ENCODE results near the gene CTNND1. TPM values are rescaled to one million over a fixed set of nuclear protein-coding genes. Genes with fewer than 3 reads are reported as not detected.

CTNND1 gene
- total RNA-seq, 3 donors from 2014 or later: 311 to 545 (median 448) TPM

GRCh38 chr11:57763568-57763967, 2.0 kb downstream of the CTNND1 start:
- peak in 1 of 3 donors; percentile 48 for DNase-seq
- intact Hi-C loops (cut with DNase I, micrococcal nuclease): loop anchor here in 1 of 2 donors (5.0 kb wide), 1 partner anchor 34 kb away; no protein-coding TSS in a partner anchor
- Histone ChIP-seq H3K4me1 (ENCODE audit: low read depth) (peaks cover 15% of the 10 kb centered on the region), H3K36me3 (ENCODE audit: low read depth) (no peaks in the 10 kb centered on the region), H3K4me3 (peak overlapping the region; percentile 31), H3K9me3 (no peaks in the 10 kb centered on the region)
- TF ChIP-seq CTCF (IDR thresholded peaks at IDR 0.05): no peak
- ATAC-seq: peak; percentile 58

- no peak for TF ChIP-seq CTCF (IDR thresholded peaks at IDR 0.05)
- intact Hi-C loops (cut with DNase I, micrococcal nuclease): loop anchor here in 1 of 2 donors (5.0 kb wide), 1 partner anchor 33 kb away; no protein-coding TSS in a partner anchor
- no peaks in the 10 kb centered on the region for H3K9me3 ChIP-seq
- ATAC-seq (no peak), DNase-seq (no peak)
- no peak overlapping the region for H3K4me3 ChIP-seq
- H3K4me1 ChIP-seq (ENCODE audit: low read depth): peaks cover 17% of the 10 kb centered on the region
- no peaks in the 10 kb centered on the region for H3K36me3 ChIP-seq (ENCODE audit: low read depth)
These were observed 2.4 kb downstream of the CTNND1 start for GRCh38 chr11:57764021-57764420.

- no peak for TF ChIP-seq CTCF (IDR thresholded peaks at IDR 0.05)
- Histone ChIP-seq H3K4me1 (ENCODE audit: low read depth) (peaks cover 17% of the 10 kb centered on the region), H3K9me3 (no peaks in the 10 kb centered on the region), H3K4me3 (no peak overlapping the region), H3K36me3 (ENCODE audit: low read depth) (no peaks in the 10 kb centered on the region)
- ATAC-seq (peak; percentile 8), DNase-seq (no peak)
- intact Hi-C loops (cut with DNase I, micrococcal nuclease): loop anchor here in 1 of 2 donors (5.0 kb wide), 1 partner anchor 33 kb away; no protein-coding TSS in a partner anchor
These were observed 3.0 kb downstream of the CTNND1 start for GRCh38 chr11:57764566-57764965.

- intact Hi-C loops (cut with DNase I, micrococcal nuclease): loop anchor here in 1 of 2 donors (5.0 kb wide), 1 partner anchor 32 kb away; no protein-coding TSS in a partner anchor
- TF ChIP-seq CTCF (IDR thresholded peaks at IDR 0.05): no peak
- peaks cover 17% of the 10 kb centered on the region for H3K4me1 ChIP-seq (ENCODE audit: low read depth)
- ATAC-seq (no peak), DNase-seq (no peak)
- H3K36me3 ChIP-seq (ENCODE audit: low read depth): no peaks in the 10 kb centered on the region
- H3K4me3 ChIP-seq: no peak overlapping the region
- H3K9me3 ChIP-seq: no peaks in the 10 kb centered on the region
These were observed 3.4 kb downstream of the CTNND1 start for GRCh38 chr11:57764972-57765371.

GRCh38 chr11:57770793-57771192, 9.2 kb downstream of the CTNND1 start:
- no peak for ATAC-seq
- Histone ChIP-seq H3K9me3 (no peaks in the 10 kb centered on the region), H3K36me3 (ENCODE audit: low read depth) (no peaks in the 10 kb centered on the region), H3K4me3 (no peak overlapping the region), H3K4me1 (ENCODE audit: low read depth) (peaks cover 37% of the 10 kb centered on the region)
- intact Hi-C loops (cut with DNase I, micrococcal nuclease): no loop called here
- DNase-seq: no peak
- no peak for TF ChIP-seq CTCF (IDR thresholded peaks at IDR 0.05)

- no peak for ATAC-seq
- no peak for TF ChIP-seq CTCF (IDR thresholded peaks at IDR 0.05)
- H3K4me3 ChIP-seq: no peak overlapping the region
- DNase-seq: no peak
- H3K4me1 ChIP-seq (ENCODE audit: low read depth): peaks cover 40% of the 10 kb centered on the region
- H3K36me3 ChIP-seq (ENCODE audit: low read depth): no peaks in the 10 kb centered on the region
- intact Hi-C loops (cut with DNase I, micrococcal nuclease): no loop called here
- H3K9me3 ChIP-seq: no peaks in the 10 kb centered on the region
These were observed 9.8 kb downstream of the CTNND1 start for GRCh38 chr11:57771365-57771764.
